T-helper 1 cell treated with Interleukin-12 subunit alpha and Interleukin-12 subunit beta and Interleukin-4 antibody, amounts not matched to agents 30 ng/mL and 1 ng/mL, for 36 hours (primary cell): ENCODE measurements around the gene FOXB1. TPM values are rescaled to one million over a fixed set of nuclear protein-coding genes. Genes with fewer than 3 reads are reported as not detected.

Experiments
- intact Hi-C: fragments of 100-400 bp; cut with micrococcal nuclease; formaldehyde crosslinking; loops from one replicate; pipeline ENCODE4 v1.15.1; 2024
- total RNA-seq: library from RNA; stranded (reverse); gene quantifications from 2 replicates; pipeline ENCODE4 v1.2.3, GENCODE V29; 2022

Gene FOXB1
- total RNA-seq, 1 donor from 2014 or later, result 1.6 TPM

DNA sequence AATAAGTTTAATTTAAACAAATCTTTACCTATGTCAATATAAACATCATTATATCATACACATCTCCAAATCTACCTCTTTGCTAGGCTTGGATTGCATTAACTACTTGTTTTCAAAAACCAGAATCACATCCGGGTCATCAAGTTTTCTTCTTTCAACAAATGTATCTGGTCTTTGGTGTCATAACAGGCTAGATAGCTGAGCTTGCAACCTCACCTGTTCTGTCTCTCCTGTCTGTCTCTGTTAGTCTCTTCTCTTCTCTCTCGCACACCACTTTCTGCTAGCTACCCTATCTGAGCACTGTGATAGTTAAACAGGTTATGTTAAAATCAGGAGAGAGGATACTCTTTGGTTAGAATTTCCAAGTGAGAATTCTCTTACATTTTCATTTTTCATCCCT is 6.7 kb downstream of the FOXB1 start:
- intact Hi-C loops, result loop anchor here (2.0 kb wide), 1 partner anchor 14 kb away; no protein-coding TSS in a partner anchor

DNA sequence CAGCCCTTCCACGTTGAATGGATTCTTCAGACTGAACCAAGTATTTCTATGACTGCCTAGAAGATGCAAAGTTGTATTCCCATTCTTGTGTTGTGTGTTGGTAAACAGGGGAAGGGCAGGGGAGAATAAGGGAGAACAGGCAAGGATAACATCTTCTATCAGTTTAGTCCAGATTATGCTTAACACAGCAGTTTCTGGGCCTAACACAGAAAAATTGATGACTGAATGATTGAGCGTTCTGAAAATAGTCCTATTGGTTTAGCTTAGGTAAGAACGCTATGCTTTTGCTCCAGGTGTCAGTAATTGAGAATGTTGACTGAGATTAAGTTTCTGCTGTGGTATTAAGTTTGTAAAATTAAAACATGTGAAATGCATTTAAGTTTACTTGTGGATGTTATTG is 8.6 kb downstream of the FOXB1 start:
- intact Hi-C loops, result no loop called here

DNA sequence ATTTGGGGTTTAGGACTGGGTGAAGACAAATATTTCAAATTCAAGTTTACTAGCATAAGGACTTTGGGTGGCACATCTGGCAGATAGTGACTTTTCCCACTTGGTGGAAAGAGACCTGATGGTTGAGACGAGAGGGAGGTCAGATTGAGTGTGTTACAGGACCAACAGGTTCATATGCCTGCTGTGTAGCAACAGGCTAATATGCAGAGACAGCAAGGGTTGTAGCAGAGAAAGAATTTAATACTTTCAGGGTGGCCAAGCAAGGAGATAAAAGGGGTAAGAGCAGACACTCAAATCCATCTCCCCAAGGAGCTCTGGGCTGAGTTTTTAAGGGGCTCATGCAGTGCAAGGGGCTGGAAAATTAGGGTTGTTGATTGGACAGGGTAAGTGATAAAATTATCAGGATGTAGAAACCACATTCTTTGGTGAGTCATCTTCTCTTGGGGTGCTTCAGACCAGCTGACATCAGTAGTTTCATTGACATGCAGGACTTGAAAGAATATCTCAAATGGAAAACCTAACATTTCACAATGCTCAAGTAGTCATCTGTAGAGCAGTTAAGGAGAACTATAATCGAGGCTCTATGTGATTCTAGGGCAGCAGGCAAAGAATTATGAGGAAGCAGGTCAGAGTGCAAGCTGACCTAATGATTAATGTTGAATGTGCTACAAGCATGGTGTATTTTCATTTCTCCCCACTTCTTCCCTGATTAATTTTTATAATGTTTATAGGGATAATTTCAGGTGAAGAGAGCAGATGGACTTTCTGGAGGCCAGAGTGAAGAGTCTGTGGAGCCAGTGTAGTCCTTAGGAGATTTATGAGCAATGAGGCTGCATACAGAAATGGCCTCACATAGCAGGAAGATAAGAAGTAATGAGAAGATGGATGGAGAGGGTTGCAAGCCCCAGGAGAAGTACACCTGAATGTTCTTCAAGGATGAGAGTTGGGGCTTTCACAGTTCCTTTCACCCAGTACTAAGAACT is 13.7 kb downstream of the FOXB1 start:
- intact Hi-C loops, result loop anchor here (1.0 kb wide), 1 partner anchor 12 kb away; no protein-coding TSS in a partner anchor

DNA sequence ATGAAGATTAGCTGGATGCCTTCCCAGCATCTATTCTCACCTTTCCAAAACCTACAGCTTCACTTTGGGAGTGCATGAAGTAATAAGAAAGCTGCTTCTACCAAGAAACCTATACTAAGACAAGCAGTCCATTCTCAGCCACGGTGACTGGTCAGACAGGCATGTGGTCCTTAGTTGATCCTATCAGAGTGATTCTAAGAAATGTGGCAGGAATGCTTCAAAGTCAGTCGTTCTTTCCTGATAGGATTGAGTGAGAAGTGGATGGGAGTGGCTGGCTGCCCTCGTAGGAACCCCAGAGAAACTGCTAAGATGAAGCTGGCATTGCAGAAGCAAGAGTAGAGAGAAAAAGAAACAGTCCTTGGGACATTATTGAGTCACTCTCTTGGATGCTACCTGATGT is 16.6 kb downstream of the FOXB1 start:
- intact Hi-C loops, result no loop called here

DNA sequence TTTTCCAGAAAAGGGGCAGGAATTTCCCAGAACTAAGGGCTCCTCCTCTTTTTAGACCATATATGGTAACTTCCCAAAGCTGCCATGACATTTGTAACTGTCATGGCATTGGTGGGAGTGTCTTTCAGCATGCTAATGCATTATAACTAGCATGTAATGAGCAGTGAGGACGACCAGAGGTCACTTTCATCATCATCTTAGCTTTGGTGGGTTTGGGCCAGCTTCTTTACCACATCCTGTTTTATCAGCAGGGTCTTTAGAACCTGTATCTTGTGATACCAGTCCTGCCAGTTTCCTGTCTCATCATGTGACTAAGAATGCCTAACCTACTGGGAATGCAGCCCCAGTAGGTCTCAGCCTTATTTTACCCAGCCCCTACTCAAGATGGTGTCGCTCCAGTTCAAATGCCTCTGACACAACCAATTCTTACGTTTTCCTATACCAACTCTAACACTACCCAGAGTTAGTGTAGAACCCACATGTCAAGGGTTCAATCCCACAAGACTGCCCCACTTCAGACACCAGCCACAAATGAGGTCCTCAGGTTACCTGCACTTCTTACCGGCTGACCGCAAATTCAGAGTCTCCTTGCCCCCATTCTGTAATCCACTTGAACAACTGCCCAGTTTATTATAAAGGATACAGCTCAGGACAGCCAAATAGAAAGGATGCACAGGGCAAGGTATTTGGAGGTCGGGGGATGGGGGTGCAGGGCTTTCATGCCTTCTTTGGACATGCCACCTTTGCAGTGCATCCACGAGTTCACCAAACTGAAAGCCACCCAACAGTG is 17.7 kb downstream of the FOXB1 start:
- intact Hi-C loops, result no loop called here

DNA sequence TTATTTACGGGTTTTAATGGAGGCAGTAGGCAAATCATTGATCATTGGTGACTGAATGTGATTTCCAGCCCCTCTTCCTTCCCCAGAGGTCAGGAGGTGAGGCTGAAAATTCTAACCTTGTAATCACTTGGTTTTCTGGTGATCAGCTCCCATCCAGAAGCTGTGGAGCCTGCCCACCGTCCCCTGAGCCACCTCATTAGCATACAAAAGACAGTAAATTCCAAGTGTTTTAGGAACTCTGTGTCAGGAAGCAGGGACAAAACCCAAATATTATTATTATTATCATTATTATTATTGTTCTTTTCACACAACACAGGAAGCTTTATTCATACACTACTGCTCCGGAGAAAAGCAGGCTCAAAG is 18.2 kb downstream of the FOXB1 start:
- intact Hi-C loops, result no loop called here

DNA sequence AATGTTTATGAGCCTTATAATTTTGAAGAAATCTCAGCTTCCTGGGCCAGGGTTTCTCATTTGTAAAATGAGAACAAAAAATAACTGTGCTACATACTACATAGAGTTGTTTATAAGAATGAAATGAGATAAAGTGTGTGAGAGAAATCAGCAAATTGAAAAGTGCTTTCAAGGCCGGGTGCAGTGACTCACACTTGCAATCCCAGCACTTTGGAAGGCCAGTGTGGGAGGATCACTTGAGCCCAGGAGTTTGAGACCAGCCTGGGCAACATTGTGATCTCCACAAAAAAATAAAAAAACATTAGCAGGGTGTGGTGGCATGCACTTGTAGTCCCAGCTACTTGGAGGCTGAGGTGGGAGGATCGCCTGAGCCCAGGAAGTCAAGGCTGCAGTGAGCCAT is 22.4 kb downstream of the FOXB1 start:
- intact Hi-C loops, result no loop called here

DNA sequence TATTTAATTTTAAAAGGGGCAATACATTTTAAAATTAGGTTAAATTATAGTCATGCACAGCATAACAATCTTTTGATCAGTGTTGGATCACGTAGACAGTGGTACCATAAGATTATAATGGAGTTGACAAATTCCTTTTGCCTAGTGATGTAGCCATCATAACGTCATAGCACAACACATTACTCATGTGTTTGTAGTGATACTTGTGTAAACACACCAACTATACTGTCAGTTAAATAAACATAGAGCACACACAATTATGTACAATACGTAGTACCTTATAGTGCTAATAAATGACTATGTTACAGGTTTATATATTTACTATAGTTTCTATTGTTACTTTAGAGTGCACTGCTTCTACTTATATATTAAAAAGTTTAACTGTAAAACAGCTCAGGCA is 31.2 kb downstream of the FOXB1 start:
- intact Hi-C loops, result no loop called here

DNA sequence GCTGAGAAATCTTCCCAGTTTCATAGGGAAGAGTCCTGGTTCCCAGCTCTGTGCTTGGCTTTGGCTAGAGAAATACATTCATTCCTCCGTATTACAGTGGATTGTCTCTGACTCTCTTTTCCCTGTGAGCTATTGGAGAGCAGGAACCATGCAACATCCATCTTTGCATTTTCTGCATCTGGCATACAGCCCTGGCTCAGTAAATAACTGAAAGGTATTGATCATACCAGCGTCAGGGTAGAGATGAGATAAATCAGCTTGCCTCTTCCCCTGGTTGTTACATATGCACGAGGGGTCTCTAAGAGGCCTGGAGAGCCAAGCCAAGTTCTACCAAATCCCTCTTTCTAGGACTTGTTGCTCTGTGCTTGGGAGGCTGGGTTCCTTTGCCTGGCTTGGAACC is 35.2 kb downstream of the FOXB1 start:
- intact Hi-C loops, result no loop called here

DNA sequence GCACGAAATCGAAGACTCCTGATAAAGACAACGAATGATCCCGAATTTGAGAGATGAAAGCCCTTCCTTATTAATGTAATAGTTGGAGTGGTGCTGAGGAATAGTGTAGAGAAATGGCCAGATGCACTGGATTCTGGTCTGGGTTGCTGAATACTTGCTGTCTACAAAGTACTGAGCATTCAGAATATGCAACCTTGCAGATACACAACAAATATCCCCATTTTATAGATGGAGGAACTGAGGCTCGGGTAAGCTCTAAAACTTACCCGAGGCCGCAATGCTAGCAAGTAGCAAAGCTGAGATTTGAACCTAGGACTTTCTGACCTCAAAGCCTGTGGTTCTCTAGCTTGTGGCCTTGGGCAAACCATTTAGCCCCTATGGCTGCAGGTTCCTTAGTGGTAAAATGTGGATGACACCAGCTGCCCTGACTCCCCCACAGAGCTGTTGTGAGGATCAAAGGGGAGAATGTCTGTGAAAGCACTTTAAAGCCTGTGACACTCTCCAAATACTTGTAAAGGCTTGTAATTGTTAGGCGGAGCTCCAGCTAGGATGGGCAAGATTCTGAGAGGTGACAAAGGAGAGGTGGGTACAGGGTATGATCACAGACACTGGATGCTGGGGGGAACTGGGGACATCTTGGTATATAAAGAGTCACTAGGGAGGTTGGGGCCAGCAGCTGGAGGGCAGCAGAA is 39.8 kb downstream of the FOXB1 start:
- intact Hi-C loops, result loop anchor here (1.0 to 2.0 kb wide), 2 partner anchors 33 to 38 kb away; no protein-coding TSS in a partner anchor

DNA sequence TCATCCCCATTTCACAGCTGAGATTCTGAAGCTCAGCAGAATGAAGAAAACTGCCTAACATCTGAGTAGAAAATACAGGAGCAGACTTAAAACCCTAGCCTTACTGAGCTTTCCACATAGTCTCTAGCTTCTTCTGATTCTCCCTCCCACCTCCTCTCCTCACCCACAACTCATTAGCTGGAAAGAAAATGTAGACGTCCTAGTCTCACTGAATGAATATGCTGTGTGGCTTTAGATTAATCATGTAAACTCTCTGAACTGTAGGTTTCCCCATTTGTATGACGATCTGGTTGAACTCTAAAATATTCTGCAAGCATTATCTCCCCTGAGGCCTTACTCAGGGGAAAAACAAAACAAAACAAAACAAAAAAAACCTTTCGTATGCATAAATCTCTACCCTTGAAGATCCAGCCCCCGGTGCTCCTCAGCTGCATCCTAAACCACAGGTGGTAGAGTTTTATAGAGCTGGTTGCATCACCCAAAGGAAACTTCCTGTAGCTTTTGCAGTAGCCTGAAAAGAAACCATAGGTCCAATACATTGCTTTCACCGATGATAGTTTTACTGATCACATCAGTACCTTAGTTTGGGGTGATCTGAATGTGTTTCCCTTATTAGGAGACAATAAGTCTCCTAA is 40.6 kb downstream of the FOXB1 start:
- intact Hi-C loops, result loop anchor here (1.0 to 2.0 kb wide), 3 partner anchors 32 to 126 kb away; no protein-coding TSS in a partner anchor

DNA sequence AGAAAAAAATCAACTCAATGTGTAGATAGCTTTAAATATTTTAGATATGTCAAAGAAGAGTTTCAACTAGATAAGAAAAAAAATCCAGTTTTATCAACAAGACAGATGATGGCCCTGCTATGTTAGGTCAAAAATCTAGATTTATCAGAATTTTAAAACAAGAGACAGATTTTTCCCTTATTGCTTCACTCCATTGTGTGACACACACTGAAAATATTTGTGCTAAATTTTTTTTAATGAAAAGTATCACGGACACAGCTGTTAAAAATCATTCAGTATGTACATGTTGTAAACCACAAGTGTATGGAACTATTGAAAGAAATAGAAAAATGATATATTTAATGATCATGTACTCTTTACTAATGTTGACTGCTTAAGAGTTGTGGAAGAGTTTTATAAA is 43.6 kb downstream of the FOXB1 start:
- intact Hi-C loops, result no loop called here

DNA sequence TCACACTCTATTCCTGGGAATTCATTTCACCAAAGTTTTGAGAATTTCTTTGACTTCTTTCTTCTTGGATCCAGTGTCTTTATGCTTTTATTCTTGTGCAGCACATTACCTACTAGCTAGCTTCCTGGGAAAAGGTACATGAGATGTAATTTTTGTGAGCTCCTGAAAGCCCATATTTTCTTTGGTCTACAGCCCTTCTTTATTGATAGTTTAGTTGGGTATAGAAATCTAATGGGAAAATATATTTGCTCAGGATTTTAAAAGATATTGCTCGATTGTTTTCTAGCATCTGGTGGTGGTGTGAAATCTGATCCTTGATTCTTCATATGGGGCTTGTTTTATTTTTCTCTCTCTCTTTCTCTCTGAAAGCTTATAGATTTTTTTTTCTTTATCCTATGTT is 45.8 kb downstream of the FOXB1 start:
- intact Hi-C loops, result no loop called here

DNA sequence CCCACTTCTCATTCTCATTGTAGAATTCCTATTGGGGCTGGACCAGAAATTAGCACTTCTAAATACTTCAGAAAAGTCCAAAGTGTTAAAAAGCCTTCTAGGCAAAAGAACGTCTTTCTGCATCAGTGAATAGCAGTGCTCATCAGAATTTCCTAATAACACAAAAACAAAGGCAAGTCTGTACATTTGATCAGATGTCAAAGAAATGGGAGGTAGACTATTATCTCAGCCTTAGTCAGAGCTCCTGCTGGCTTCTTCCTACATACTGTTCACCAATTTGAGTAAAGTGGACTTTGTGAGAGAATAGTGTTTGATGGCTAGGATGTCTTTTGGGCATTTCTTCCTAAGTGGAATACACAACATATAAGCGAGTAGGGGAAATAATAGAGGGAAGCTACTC is 48.7 kb downstream of the FOXB1 start:
- intact Hi-C loops, result no loop called here

DNA sequence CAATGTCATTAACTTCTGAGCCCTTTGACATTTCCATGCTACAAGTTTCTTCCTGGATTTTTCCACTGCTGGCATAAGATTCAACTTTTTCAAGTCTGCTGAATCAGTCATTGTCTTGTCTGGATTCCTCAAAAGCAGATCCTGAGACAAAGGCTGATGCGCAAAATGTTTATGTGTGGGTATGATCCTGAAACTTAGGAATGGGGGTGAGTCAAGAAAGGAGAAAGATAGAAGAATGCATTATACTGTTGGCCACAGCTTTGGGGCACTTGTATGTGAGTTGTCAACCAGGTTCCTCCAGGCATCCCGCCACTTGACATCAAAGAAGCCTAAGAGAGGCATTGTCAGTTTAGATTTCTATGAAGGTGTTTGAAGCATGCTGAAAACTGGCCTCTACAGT is 50.4 kb downstream of the FOXB1 start:
- intact Hi-C loops, result no loop called here
